Epidermal melanocyte (primary cell): ENCODE data around the gene CST9.

Experiments used
- DNase-seq: peaks from one replicate; pipeline ENCODE4 v3.0.0; 2011; ENCODE audit warnings: low spot score; ENCODE audit not compliant: insufficient read length

Gene CST9, protein sequence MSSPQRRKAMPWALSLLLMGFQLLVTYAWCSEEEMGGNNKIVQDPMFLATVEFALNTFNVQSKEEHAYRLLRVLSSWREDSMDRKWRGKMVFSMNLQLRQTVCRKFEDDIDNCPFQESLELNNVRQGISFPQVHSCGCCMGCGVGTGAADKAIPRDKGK

DNA sequence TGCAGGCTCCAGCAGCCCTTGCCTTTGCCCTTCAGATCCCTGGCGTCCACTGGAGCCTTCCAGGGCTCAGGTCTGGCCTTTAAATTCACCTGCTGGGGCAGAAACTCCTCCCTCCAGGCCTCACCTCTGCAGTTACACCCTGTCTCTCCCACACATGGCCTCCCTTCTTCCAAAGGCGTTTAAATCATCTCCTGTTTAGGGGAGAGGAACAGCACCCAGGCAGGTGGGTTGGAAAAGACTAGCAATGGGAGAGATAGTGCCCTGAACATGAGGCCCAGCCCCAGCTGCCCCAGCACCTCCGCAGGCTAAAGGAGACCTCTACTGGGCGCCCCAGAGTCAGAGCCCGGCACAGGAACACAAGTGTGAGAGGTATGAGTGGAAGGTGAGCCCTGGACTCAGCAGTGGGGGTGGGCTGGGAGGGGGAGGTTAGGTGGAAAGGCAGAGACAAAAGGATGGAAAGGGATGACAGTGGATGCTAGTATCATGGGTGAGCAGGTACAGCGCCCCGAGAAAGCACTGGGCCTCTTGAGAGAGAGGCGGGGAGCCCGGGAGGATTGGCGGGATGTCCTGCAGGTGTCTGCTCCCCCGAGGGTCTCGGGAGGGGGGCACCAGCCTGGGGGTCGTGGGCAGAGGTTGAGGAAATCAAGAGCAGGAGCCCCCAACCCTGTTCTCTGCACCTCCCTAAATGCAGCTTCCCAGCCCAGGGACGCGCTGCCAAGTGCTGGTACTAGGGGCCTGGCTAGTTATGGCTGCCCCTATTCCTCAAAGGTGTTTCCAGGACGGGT lies at the start of gene CST9:
Gene CST9, minus strand, starts transcription at position 51 of the 785 bp plus-strand sequence. CDS start 53 bp downstream, outside the sequence.
- no peak for DNase-seq

DNA sequence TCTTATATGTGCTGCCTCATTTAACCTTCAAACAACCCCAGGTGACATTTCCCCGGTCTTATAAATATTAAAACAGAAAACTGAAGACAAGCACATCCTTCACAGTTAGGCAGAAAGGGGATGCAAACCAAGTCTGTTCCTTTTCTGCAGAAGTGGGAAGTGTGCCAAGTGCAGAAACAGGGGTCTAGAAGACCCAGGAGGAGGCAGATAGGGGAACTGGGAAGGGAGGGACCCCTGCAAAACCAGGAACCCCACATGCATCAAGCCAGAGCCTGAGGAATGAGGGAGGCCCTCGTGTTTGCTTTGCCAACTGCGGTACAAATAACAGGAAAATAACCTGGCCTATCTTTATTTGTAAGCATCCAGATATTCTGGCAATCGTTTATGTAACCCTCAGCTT lies 49.0 kb upstream of the CST9 start:
- no peak for DNase-seq

DNA sequence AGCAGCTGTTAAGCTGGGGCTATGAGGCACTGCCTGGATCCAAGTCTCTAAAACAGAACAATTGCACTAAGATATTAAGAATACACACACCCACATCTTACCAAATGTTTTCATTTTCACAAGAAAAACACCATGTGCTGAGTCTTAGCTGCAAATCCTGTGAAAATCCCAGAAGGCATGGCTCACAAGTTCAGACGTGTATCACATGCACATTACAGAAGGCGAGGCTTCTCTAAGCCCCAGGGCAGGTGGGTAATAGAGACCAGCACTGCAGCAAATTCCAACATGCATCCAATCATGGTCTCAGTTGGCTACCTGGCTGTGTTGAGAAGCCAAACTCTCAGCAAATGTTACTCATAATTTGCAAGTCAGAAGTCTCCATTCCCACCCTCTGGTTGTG lies 48.3 kb upstream of the CST9 start:
- no peak for DNase-seq

GRCh38 chr20:23653400-23653938 lies 47.8 kb upstream of the CST9 start:
- no peak for DNase-seq

GRCh38 chr20:23652926-23653325 lies 47.2 kb upstream of the CST9 start:
- DNase-seq = no peak

GRCh38 chr20:23652371-23652770 lies 46.7 kb upstream of the CST9 start:
- no peak for DNase-seq

DNA sequence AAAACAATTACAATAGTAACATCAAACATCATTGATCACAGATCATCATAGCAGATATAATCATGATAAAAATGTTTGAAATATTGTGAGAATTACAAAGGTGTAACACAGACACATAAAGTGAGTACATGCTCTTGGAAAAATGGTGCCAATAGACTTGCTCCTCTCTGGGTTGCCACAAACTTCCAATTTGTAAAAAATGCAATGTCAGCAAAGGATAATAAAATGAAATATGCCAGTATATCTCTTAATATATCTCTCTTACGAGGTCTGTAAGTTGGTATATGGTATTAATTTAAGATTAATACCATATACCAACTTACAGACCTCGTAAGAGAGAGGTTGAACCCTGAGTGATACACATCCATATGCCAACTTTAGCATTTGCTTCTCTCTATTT lies 45.4 kb upstream of the CST9 start:
- no peak for DNase-seq

DNA sequence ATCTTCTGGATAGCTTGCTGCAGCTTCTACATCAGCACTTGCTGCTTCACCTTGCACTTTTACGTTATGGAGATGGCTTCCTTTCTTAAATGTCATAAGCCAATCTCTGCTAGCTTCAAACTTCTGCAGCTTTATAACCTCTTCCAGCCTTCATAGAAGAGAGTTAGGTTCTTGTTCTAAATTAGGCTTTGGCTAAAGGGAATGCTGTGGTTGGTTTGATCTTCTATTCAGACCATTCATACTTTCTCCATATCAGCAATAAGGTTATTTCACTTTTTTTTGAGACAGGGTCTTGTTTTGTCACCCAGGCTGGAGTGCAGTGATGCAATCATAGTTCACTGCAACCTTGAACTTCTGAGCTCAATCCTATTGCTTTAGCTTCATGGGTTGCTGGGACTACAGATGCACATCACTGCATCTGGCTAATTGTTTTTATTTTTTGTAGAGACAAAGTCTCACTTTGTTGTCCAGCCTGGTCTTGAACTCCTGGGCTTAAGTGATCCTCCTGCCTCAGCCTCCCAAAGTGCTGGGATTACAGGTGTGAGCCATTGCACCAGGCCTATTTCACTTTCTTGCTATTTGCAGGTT lies 44.2 kb upstream of the CST9 start:
- no peak for DNase-seq

GRCh38 chr20:23649242-23649641 lies 43.5 kb upstream of the CST9 start:
- no peak for DNase-seq

DNA sequence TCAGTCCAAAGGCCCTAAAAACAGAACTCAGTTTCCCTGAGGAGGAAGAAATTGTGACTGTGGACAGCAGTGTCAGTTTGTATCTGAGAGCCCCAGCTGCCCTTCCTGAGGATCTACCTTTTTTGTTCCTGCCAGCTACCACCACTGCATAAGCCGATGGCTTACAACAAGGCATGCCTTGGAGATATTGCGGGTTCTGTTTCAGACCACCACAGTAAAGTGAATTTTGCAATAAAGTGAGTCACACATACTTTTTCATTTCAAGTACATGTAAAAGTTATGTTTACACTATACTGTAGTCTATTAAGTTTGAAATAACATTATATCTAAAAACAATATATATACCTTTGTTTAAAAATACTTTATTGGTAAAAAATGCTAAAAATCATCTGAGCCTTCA lies 41.6 kb upstream of the CST9 start:
- no peak for DNase-seq

- no peak for DNase-seq
Observed at GRCh38 chr20:23646106-23646873, 40.6 kb upstream of the CST9 start.

DNA sequence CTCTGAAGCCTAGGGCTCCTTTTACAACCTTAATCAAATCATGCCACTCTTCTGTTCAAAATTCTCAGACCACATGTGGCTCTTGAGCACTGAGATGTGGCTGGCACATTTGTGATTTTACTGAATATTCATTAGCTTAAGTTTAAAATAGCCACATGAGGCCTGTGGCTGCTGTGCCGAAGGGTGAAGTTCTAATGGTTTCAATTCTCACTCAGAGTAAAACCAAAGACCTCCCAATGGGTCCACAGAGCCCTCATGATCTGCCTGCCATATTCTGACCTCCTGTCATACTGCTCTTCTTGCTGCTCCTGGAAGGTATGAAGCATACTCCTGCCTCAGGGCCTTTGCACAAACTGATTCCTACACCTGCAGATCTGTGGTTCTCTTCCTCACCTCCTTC lies 39.9 kb upstream of the CST9 start:
- no peak for DNase-seq

DNA sequence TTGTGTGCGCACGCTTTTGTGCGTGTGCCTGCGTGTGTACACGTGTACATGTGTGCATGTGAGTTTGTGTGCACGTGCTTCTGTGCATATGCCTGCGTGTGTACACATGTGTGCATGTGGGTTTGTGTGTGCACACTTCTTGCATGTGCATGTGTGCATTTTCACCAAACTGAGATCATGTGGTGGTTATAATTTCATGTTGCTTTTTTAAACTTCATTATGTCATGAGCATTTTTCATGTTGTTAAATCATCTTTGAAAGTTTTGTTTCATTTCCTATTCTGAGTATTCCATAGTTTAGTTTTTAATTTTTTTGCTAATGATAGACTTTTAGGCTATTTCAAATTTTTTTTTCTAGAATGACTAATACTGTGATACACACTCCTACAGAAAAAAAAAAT lies 38.4 kb upstream of the CST9 start:
- DNase-seq = no peak

- no peak for DNase-seq
Observed at GRCh38 chr20:23643659-23644058, 37.9 kb upstream of the CST9 start.

DNA sequence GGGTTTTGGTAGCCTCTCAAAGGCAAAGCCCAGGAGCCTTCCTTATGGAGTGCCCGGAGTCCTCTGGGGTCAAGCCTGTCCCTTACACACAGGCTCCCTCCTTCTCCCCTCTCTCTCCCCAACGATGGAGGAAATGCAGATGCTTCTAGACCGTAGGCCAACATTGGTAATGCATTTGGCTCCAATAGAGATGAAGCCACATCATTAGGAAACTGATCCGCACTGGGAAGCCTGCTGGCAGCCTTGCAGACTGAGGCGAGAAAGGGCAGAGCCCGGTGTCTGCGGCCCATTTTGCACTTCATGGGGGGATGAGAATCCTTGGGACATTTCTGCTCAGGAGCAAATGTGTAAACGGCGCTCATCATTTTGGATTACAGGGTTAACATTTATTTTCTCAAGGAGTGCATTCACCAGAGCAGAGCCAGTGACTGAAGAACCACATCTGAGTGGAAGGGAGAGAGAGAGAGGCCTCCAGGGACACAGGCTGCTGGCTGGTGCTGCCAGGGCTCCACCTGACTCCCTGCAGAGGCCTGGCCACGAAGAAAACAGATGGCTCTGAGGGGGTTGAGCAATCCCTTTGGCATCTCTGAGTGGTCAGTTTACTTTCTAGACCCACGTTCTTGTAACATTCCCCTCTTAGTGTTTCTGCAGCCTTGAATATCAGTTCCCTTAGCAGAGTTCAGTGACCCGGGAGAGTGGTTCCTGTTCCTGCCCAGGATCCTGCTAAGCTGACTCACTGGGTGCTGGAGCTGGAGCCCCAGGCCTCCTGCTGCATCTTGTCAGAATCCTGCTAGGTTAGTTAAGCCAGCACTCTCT lies 36.4 kb upstream of the CST9 start:
- no peak for DNase-seq

GRCh38 chr20:23640671-23641667 lies 35.3 kb upstream of the CST9 start:
- no peak for DNase-seq

DNA sequence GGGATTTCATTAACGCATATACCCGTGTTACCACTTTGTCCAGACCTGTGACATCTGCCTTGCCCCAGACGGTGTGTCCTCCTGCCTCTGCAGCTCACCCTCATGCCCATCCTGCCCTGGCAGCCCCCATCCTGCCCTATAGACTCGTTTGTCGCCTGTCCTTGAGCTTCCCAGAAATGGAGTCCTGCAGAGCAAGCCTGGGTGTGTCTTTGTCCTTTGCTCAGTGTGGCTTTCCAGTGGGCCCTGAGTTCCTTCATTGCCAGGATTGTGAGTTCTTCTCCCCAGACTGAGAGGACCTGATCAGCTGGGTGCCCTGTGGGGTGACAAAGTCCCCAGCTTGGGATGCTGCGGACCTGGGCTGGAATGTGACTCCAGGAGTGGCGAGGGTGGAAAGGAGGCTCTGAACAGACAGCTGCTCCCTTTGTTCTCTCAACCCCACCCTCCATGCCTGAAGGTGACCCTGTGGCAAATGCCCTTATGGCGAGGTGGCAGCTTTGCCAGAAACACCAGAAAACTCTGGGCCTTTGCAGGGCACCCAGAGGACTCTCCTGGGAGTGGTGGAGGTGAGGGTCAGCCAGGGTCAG lies 34.4 kb upstream of the CST9 start:
- no peak for DNase-seq

GRCh38 chr20:23639490-23639958 lies 33.8 kb upstream of the CST9 start:
- no peak for DNase-seq

DNA sequence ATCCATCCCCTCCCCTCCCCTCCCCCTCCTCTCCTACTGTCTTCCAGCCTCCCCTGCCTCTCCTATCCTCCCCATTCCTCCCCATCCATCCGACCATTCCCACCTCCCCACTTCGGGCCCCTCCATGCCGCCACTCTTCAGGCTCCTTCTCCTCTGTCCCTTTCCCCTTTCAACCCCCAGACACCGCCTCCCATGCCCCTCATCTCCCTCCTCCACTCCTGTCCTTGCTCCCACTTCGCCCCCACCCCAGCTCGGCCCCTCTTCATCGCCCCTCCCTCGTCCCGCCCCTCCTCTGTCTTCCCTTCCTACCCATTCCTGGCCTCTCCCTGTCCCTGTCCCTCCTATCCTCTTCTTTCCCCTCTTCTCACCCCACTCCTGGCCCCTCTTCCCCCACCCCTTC lies 32.6 kb upstream of the CST9 start:
- DNase-seq = no peak
